HL-60 (cell line): ENCODE results near the gene ACSF3.

Source experiments
- DNase-seq, 2 experiments: peaks; one replicate each; pipeline ENCODE4 v3.0.0-alpha.2; 2010 to 2020; ENCODE audit warnings: low read depth in 1 of 2, low spot score in 1 of 2
- H3K27ac ChIP-seq: fragments of 250-450 bp; sonication (Bioruptor Pico); replicated peaks from 2 replicates; pipeline ENCODE4 v1.5.1; 2020; ENCODE audit warnings: mild to moderate bottlenecking, moderate library complexity
- H3K27me3 ChIP-seq: fragments of 250-450 bp; sonication (Bioruptor Pico); 2 replicates; pipeline ENCODE4 v1.5.1; 2021; ENCODE audit warnings: mild to moderate bottlenecking, moderate library complexity; ENCODE audit not compliant: insufficient read depth, poor library complexity, severe bottlenecking
- H3K4me3 ChIP-seq: replicated peaks from 2 replicates; pipeline ENCODE4 v1.5.1; 2011; ENCODE audit warnings: mild to moderate bottlenecking, control low read depth, low read length; ENCODE audit not compliant: insufficient read depth
- GABPA ChIP-seq: IDR thresholded peaks from 2 replicates; pipeline ENCODE4 v1.6.1; 2012; ENCODE audit warnings: low read depth
- POLR2AphosphoS5 ChIP-seq: IDR thresholded peaks from 2 replicates; pipeline ENCODE4 v1.6.1; 2012; ENCODE audit warnings: low read depth
- SPI1 ChIP-seq: IDR thresholded peaks from 2 replicates; pipeline ENCODE4 v1.6.1; 2012; ENCODE audit warnings: low read depth, mild to moderate bottlenecking, borderline replicate concordance
- TF ChIP-seq, protein P1 (sequence below): IDR thresholded peaks from one replicate; pipeline ENCODE4 v1.5.1; 2011; ENCODE audit warnings: low read length, control low read depth, inconsistent platforms; ENCODE audit not compliant: insufficient read depth
- TF ChIP-seq, protein P2 (sequence below): IDR thresholded peaks from 2 replicates; pipeline ENCODE4 v1.6.1; 2012; ENCODE audit warnings: low read depth; ENCODE audit not compliant: insufficient replicate concordance

The ACSF3 gene

DNA sequence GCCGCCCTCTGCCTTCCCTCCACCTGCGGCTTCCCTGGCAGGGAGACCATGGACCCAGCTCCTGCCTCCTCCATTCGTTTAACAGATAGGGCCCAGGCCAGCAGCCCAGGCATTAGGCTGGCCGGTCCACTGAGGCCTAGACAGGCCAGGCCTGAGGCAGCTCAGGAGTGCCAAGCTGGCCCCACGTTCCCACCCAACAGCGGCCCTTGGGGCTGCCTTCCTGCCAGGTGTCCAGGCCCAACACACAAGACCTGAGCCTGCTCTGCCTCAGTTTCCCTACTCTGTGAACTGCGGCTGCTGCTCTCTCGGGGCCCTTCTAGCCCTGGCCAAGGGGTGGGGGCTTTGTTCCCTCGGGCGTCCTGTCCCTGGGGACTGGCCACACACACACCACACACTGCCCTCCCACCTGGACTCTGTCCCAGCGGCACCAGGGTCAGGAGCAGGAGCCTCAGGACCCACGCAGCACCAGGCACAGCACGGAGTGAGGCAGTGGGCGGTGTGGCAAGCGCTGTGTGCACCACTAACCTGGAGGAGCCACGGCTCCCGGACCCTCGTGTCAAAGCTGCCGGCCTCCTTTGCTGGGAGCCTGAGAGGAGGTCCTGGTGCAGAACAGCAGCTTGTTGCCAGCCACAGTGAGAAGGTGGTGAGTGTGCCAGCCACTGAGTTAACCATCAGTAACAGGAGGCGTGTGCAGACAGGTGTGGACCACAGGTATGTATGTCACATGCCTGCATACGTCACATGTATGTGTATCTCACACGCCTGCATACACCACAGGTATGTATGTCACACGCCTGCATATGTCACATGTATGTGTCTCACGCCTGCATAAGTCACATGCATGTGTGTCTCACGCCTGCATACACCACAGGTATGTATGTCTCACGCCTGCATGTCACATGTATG is 63.3 kb downstream of the ACSF3 start:
- Histone ChIP-seq H3K27me3 (no peaks in the 10 kb centered on the region), H3K27ac (no peak overlapping the region), H3K4me3 (no peak overlapping the region)
- TF ChIP-seq POLR2AphosphoS5 (no peak), GABPA (no peak), SPI1 (no peak)
- TF ChIP-seq, protein P1, sequence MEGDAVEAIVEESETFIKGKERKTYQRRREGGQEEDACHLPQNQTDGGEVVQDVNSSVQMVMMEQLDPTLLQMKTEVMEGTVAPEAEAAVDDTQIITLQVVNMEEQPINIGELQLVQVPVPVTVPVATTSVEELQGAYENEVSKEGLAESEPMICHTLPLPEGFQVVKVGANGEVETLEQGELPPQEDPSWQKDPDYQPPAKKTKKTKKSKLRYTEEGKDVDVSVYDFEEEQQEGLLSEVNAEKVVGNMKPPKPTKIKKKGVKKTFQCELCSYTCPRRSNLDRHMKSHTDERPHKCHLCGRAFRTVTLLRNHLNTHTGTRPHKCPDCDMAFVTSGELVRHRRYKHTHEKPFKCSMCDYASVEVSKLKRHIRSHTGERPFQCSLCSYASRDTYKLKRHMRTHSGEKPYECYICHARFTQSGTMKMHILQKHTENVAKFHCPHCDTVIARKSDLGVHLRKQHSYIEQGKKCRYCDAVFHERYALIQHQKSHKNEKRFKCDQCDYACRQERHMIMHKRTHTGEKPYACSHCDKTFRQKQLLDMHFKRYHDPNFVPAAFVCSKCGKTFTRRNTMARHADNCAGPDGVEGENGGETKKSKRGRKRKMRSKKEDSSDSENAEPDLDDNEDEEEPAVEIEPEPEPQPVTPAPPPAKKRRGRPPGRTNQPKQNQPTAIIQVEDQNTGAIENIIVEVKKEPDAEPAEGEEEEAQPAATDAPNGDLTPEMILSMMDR: no peak
- no peak for DNase-seq

DNA sequence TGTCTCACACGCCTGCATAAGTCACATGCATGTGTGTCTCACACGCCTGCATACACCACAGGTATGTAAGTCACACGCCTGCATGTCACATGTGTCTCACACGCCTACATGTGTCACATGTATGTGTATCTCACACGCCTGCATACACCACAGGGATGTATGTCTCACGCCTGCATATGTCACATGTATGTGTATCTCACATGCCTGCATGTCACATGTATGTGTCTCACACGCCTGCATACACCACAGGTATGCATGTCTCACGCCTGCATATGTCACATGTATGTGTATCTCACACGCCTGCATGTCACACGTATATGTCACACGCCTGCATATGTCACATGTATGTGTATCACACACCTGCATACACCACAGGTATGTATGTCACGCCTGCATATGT is 64.1 kb downstream of the ACSF3 start:
- DNase-seq: no peak
- Histone ChIP-seq H3K27me3 (no peaks in the 10 kb centered on the region), H3K27ac (no peak overlapping the region), H3K4me3 (no peak overlapping the region)
- TF ChIP-seq GABPA (no peak), POLR2AphosphoS5 (no peak), SPI1 (no peak)
- TF ChIP-seq, protein P1: no peak
- TF ChIP-seq, protein P2, sequence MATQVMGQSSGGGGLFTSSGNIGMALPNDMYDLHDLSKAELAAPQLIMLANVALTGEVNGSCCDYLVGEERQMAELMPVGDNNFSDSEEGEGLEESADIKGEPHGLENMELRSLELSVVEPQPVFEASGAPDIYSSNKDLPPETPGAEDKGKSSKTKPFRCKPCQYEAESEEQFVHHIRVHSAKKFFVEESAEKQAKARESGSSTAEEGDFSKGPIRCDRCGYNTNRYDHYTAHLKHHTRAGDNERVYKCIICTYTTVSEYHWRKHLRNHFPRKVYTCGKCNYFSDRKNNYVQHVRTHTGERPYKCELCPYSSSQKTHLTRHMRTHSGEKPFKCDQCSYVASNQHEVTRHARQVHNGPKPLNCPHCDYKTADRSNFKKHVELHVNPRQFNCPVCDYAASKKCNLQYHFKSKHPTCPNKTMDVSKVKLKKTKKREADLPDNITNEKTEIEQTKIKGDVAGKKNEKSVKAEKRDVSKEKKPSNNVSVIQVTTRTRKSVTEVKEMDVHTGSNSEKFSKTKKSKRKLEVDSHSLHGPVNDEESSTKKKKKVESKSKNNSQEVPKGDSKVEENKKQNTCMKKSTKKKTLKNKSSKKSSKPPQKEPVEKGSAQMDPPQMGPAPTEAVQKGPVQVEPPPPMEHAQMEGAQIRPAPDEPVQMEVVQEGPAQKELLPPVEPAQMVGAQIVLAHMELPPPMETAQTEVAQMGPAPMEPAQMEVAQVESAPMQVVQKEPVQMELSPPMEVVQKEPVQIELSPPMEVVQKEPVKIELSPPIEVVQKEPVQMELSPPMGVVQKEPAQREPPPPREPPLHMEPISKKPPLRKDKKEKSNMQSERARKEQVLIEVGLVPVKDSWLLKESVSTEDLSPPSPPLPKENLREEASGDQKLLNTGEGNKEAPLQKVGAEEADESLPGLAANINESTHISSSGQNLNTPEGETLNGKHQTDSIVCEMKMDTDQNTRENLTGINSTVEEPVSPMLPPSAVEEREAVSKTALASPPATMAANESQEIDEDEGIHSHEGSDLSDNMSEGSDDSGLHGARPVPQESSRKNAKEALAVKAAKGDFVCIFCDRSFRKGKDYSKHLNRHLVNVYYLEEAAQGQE: no peak

DNA sequence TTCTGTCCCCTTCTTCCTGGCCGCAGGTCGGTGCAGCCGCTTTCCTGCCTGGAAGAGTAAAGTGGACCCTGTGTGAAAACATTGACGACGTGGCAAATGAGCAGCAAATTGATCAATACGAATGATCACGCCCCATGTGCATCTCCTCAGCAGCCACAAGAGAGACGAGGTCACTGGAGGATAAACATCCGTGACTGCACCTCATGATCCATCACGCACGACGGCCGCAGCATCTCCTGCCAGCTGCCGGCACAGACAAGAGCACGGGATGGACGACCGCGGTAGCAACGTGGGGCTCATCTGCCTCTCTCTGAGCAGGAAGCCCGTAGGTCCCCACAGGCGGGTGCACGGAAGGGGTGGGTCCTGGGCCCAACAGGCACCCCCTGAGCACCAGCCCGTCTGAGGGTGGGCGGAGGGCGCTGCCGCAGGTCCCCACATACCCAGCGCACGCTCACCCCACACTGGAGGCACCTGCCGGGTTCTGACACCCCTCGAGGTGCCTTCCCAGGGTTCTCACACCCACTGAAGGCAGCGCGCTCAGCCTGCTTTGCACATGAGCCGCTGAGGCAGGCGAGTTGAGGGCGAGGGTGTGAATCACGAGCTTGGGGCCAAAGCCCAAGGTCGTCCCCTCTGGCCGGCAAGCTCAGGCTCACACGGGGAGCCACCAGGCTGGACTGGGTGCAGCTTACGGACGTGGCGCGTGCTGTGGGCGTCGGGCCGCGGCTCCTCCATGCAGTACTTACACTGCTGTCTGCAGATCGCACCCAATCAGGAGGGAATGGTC is 65.6 kb downstream of the ACSF3 start:
- TF ChIP-seq GABPA (no peak), SPI1 (no peak), POLR2AphosphoS5 (no peak)
- TF ChIP-seq, protein P1: no peak
- TF ChIP-seq, protein P2: no peak
- no peak for DNase-seq
- Histone ChIP-seq H3K4me3 (no peak overlapping the region), H3K27ac (no peak overlapping the region), H3K27me3 (no peaks in the 10 kb centered on the region)
